GM10266 (cell line): Measurements from ENCODE around the gene SND1.
"Not testable (repeated sequence)": the region's sequence is repeated elsewhere in the genome, so short reads cannot be mapped to it uniquely, and the experiment has no call there.

Experiments
- DNase-seq: peaks from one replicate; pipeline ENCODE4 v3.0.0; 2012; ENCODE audit errors: extremely low spot score
- CTCF ChIP-seq: IDR thresholded peaks from 2 replicates; pipeline ENCODE4 v1.5.1; 2012; ENCODE audit warnings: mild to moderate bottlenecking, low read depth; ENCODE audit not compliant: control insufficient read depth, insufficient read depth; ENCODE audit errors: missing control alignments

The SND1 gene

DNA sequence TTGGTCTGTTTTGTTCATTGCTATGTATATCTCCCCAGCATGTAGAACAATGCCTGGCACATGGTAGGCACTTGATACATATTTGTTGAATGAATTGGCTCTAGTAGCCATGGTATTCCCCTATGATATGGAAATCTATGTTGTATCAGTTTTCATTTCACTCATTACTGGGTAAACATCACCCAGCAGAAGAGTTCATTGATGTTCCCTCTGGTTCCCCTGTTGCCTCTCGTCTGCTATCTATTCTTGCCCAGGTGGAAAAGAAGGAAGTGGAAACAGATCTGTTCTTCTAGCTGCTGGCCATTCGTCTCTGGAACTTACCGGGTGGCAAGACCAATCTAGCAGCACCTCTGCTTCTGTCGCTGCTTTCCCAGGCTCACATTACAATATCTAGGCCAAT lies 307.8 kb downstream of the SND1 start:
- no peak for TF ChIP-seq CTCF
- no peak for DNase-seq

- DNase-seq, result no peak
- TF ChIP-seq CTCF, result no peak
These were observed 309.9 kb downstream of the SND1 start for GRCh38 chr7:127961786-127962453.

DNA sequence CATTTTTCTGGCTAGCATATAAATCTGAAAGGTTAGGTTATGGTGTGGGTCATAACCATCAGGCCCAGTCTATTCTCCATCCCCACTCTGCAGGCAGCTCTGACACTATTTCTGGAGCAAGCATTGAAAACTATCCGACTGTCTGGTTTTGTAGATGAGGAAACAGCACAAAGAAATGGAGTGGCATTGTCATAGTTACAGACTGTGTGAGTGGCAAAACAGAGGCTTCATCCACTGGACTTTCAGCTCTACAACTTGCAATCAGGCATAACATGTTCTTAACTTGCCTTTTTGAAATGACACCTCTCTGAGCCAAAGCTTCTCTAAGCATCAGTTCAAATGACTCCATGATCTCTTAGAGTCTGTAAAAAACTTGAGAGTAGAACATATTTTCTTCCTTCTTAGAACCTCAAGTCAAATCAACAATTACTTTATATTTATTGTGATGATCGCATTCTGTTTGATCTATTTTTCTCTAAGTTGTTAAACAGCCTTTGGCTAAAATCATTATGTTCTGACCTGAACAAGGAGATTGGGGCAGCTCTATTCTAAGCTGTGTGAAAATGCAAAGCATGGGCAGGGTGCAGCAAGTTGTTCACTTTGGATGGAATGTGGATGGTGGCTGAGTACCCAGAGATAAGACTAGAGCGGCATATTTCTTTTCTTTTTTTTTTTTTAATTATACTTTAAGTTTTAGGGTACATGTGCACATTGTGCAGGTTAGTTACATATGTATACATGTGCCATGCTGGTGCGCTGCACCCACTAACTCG lies 310.8 kb downstream of the SND1 start:
- DNase-seq, result no peak
- TF ChIP-seq CTCF, result no peak

GRCh38 chr7:127963850-127964249 lies 311.9 kb downstream of the SND1 start:
- DNase-seq, result not testable (repeated sequence)

DNA sequence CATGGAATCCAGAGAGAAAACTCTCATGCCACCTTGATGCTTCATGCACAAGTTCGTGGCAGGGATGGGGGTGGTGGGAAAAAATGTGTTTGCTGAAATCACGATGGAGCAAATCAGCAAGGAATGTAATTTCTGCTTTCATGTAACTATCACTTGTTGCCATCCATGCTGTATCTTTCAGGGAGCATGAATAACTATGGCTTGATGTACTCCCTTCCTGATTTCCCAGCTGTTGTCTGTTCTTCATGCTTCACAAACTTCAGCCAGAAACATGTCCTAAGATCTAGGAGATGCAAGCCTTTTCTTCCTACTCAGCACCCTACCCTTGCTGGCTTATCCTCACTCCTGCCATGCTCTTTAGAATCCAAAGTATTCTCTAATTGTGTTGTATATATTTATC lies 315.3 kb downstream of the SND1 start:
- DNase-seq, result no peak
- TF ChIP-seq CTCF, result no peak

DNA sequence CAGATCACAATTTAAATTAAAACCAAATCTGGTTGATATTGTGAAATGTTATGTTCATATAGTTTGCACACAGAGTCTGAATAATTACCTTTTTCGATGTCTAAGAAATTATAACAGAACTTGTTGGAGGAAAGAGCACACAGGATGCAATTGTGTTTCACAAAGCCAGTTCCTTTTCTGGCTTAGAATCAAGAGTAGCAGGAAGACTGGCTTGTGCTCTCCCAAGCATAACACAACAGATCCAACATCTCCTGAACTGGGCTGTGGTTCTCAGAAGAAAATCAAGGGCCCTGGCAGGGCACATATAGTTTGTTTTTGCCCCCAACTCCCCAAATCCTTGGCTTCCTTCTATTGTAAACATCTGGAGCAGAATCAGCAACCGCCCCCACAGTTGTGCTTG lies 316.6 kb downstream of the SND1 start:
- no peak for TF ChIP-seq CTCF
- DNase-seq, result no peak

- no peak for DNase-seq
- TF ChIP-seq CTCF, result no peak
These were observed 321.8 kb downstream of the SND1 start for GRCh38 chr7:127973832-127974231.
